K562 (cell line): ENCODE data around the gene ZC3H8. TPM values are rescaled to one million over a fixed set of nuclear protein-coding genes. Genes with fewer than 3 reads are reported as not detected.
A peak's percentile ranks its signal among the peaks of the same experiment; 100 is the strongest.

ENCODE experiments used
- ATAC-seq: fragments of 200-7000 bp; cut with Tn5 transposase; 3 replicates; pipeline ENCODE4 v1.9.1; 2020; ENCODE audit warnings: moderate library complexity
- BruUV-seq: library from RNA; stranded (reverse); fragments of 400-500 nt; replicated peaks from 2 replicates; lab custom pipeline; 2021; lab: Mats Ljungman, UMichigan
- CTCF ChIA-PET: fragments of 300-600 bp; formaldehyde crosslinking; extraction: SDS; loops from one replicate; lab custom pipeline; 2021; ENCODE audit warnings: low intra/inter-chr PET ratio; lab: Yijun Ruan, JAX
- POLR2A ChIA-PET: fragments of 300-600, 350-650 bp; sonication (Branson Sonifier 250); formaldehyde crosslinking; extraction: SDS; loops from one replicate; lab custom pipeline; 2021; ENCODE audit warnings: antibody characterized with exemption, inconsistent platforms; lab: Yijun Ruan, JAX
- DNase-seq, 4 experiments: peaks; one replicate each; pipeline versions ENCODE4 v3.0.0 to v3.0.0-alpha.2; 2011 to 2018; ENCODE audit warnings: low spot score in 3 of 4, mixed read lengths in 3 of 4; ENCODE audit errors: extremely low read depth in 1 of 4
- FAIRE-seq: peaks from 2 replicates; lab custom pipeline; 2011; peaks lifted over from hg19 to GRCh38; lab: Jason Lieb, UNC
- H2AFZ ChIP-seq: 2 replicates; pipeline ENCODE4 v1.6.0; 2011; ENCODE audit warnings: low read depth, low read length, control low read depth, inconsistent platforms
- H3K27ac ChIP-seq: fragments of 200-600 bp; 3 replicates; pipeline ENCODE4 v1.8.0; 2011; ENCODE audit warnings: low read depth, mild to moderate bottlenecking, control low read depth, inconsistent platforms, low read length, moderate library complexity, mixed read lengths; ENCODE audit errors: extremely low read depth
- H3K27me3 ChIP-seq, 2 experiments: fragments of 300-600 bp in 1 of 2; 2 replicates in 1 of 2; 3 replicates in 1 of 2; pipeline versions ENCODE4 v1.6.0 to v1.8.0; 2011; ENCODE audit warnings: inconsistent platforms in 2 of 2, low read length in 2 of 2, mild to moderate bottlenecking in 1 of 2, mixed read lengths in 1 of 2, moderate library complexity in 1 of 2; ENCODE audit not compliant: control insufficient read depth in 2 of 2, insufficient read depth in 2 of 2
- H3K36me3 ChIP-seq: fragments of 300-600 bp; 3 replicates; pipeline ENCODE4 v1.8.0; 2011; ENCODE audit warnings: mild to moderate bottlenecking, low read length, inconsistent platforms; ENCODE audit not compliant: control insufficient read depth, insufficient read depth
- H3K4me1 ChIP-seq, 2 experiments: fragments of 200-600 bp in 1 of 2; replicated peaks in 1 of 2; 2 replicates in 1 of 2; 3 replicates in 1 of 2; pipeline versions ENCODE4 v1.5.1 to v1.8.0; 2011; ENCODE audit warnings: inconsistent platforms in 2 of 2, low read length in 2 of 2, mild to moderate bottlenecking in 1 of 2, mixed read lengths in 1 of 2, moderate library complexity in 1 of 2; ENCODE audit not compliant: control insufficient read depth in 2 of 2, insufficient read depth in 2 of 2
- H3K4me2 ChIP-seq: 2 replicates; pipeline ENCODE4 v1.6.1; 2011; ENCODE audit warnings: low read length, control low read depth, inconsistent platforms, mixed read lengths; ENCODE audit not compliant: insufficient read depth
- H3K4me3 ChIP-seq: fragments of 200-600 bp; sonication (generic), shearing (Covaris generic); 2 replicates; pipeline ENCODE4 v1.5.1; 2016; ENCODE audit warnings: control low read depth, inconsistent platforms
- H3K79me2 ChIP-seq: fragments of 200-600 bp; 3 replicates; pipeline ENCODE4 v1.8.0; 2011; ENCODE audit warnings: low read length, inconsistent platforms; ENCODE audit not compliant: control insufficient read depth, insufficient read depth
- H3K9ac ChIP-seq, 2 experiments: 2 replicates each; pipeline versions ENCODE4 v1.6.0 to v1.6.1; 2011; ENCODE audit warnings: low read depth in 2 of 2, low read length in 2 of 2, control low read depth in 1 of 2, inconsistent platforms in 1 of 2, mild to moderate bottlenecking in 1 of 2, mixed read lengths in 1 of 2; ENCODE audit not compliant: insufficient read depth in 1 of 2
- H3K9me1 ChIP-seq: one replicate; pipeline ENCODE4 v1.6.0; 2011; ENCODE audit warnings: inconsistent platforms, mild to moderate bottlenecking, low read length, moderate library complexity; ENCODE audit not compliant: control insufficient read depth, insufficient read depth
- H3K9me3 ChIP-seq: replicated peaks from 2 replicates; pipeline ENCODE4 v1.5.1; 2011; ENCODE audit warnings: low read depth, low read length, inconsistent platforms; ENCODE audit not compliant: control insufficient read depth, insufficient read depth
- H4K20me1 ChIP-seq: replicated peaks from 2 replicates; pipeline ENCODE4 v1.6.1; 2011; ENCODE audit warnings: low read length, inconsistent platforms, mixed read lengths; ENCODE audit not compliant: control insufficient read depth, insufficient read depth
- CREB1 ChIP-seq, 2 experiments: sonication (generic) in 1 of 2; formaldehyde crosslinking in 1 of 2; IDR thresholded peaks; 2 replicates each; pipeline versions ENCODE4 v1.6.1 to v1.8.0; 2012 to 2022; ENCODE audit warnings: inconsistent platforms in 1 of 2, mild to moderate bottlenecking in 1 of 2, missing genetic modification reagents in 1 of 2, moderate library complexity in 1 of 2
- CSDE1 ChIP-seq, 2 experiments: fragments of 450-650 bp; IDR thresholded peaks; 2 replicates each; pipeline ENCODE4 v1.6.1; 2016; ENCODE audit warnings: mild to moderate bottlenecking in 1 of 2
- DPF2 ChIP-seq: fragments of 450-650 bp; IDR thresholded peaks from 2 replicates; pipeline ENCODE4 v1.6.1; 2016
- E2F4 ChIP-seq: sonication (generic); formaldehyde crosslinking; IDR thresholded peaks from 2 replicates; pipeline ENCODE4 v1.8.0; 2022; ENCODE audit warnings: mild to moderate bottlenecking, low read depth, missing genetic modification reagents
- HMGN3 ChIP-seq: IDR thresholded peaks from 2 replicates; pipeline ENCODE4 v1.6.1; 2011; ENCODE audit warnings: borderline replicate concordance, low read depth, mild to moderate bottlenecking, mixed read lengths, low read length; ENCODE audit not compliant: insufficient read length; ENCODE audit errors: extremely low read depth
- MAZ ChIP-seq, 2 experiments: fragments of 450-650 bp in 1 of 2; sonication (generic) in 1 of 2; formaldehyde crosslinking; IDR thresholded peaks in 1 of 2; conservative IDR thresholded peaks in 1 of 2; 2 replicates each; pipeline versions ENCODE4 v1.4.0 to v1.5.0; 2020; ENCODE audit warnings: mild to moderate bottlenecking in 1 of 2, missing genetic modification reagents in 1 of 2
- MBD2 ChIP-seq: sonication (generic); IDR thresholded peaks from 2 replicates; pipeline ENCODE4 v1.6.1; 2016; ENCODE audit warnings: low read depth, borderline replicate concordance
- MITF ChIP-seq: IDR thresholded peaks from 2 replicates; pipeline ENCODE4 v1.6.1; 2014; ENCODE audit warnings: antibody characterized with exemption
- NONO ChIP-seq, 2 experiments: fragments of 200-400 bp in 1 of 2; fragments of 450-650 bp in 1 of 2; formaldehyde crosslinking in 1 of 2; IDR thresholded peaks; 2 replicates each; pipeline ENCODE4 v1.6.1; 2017; ENCODE audit warnings: low read depth in 2 of 2, mild to moderate bottlenecking in 2 of 2, moderate library complexity in 2 of 2, low read length in 1 of 2
- NR3C1 ChIP-seq: sonication (generic); formaldehyde crosslinking; IDR thresholded peaks from 2 replicates; pipeline ENCODE4 v1.8.1; 2022; ENCODE audit warnings: missing genetic modification reagents
- SMAD1 ChIP-seq: fragments of 150-350 bp; IDR thresholded peaks from 2 replicates; pipeline ENCODE4 v1.6.1; 2014; ENCODE audit warnings: low read length, low read depth; ENCODE audit not compliant: partially characterized antibody
- TAL1 ChIP-seq: fragments of 450-650 bp; IDR thresholded peaks from 2 replicates; pipeline ENCODE4 v1.6.1; 2016; ENCODE audit warnings: mild to moderate bottlenecking
- USF2 ChIP-seq: sonication (generic); formaldehyde crosslinking; IDR thresholded peaks from 2 replicates; pipeline ENCODE4 v1.5.0; 2020; ENCODE audit warnings: missing genetic modification reagents
- ZFP1 ChIP-seq: fragments of 450-650 bp; formaldehyde crosslinking; IDR thresholded peaks from 2 replicates; pipeline ENCODE4 v1.4.0; 2020; ENCODE audit warnings: mild to moderate bottlenecking, mixed read lengths
- WGBS: fragments of 100-300 bp; shearing (Covaris generic); methylation state at CpG from one replicate; pipeline ENCODE4 v1.1.6; 2016; ENCODE audit warnings: low coverage, mixed read lengths; ENCODE audit not compliant: insufficient coverage; ENCODE audit errors: missing lambda C conversion rate; 5-methylcytosine and 5-hydroxymethylcytosine counted together
- in situ Hi-C: fragments of 300-500 bp; cut with MboI; formaldehyde crosslinking; loops from 4 replicates; pipeline ENCODE4 v1.15.0; 2018; ENCODE audit warnings: inconsistent platforms, mixed read lengths
- intact Hi-C: fragments of 100-400 bp; cut with micrococcal nuclease; formaldehyde crosslinking; loops from 2 replicates; pipeline ENCODE4 v1.14.2; 2022
- polyA plus RNA-seq, 8 experiments: library from polyadenylated mRNA; depleted of rRNA in 4 of 8; stranded (reverse) in 5 of 8; unstranded in 3 of 8; fragments of >200 nt; fragmentation: Nextera tagmentation in 2 of 8; fragmentation: Illumina TruSeq in 1 of 8; extraction: Ambion mirVana in 2 of 8; extraction: Trizol in 1 of 8; gene quantifications; 2 replicates each; pipeline versions ENCODE4 v1.2.1 to v1.2.3, GENCODE V29; 2011 to 2014; ENCODE audit warnings: inconsistent platforms in 1 of 8, missing spikeins in 1 of 8
- total RNA-seq, 7 experiments: library from RNA; depleted of rRNA in 6 of 7; stranded (reverse); fragments of >200 nt in 6 of 7; fragmentation: Illumina TruSeq in 2 of 7; extraction: Trizol in 2 of 7; gene quantifications; 2 replicates each; pipeline versions ENCODE4 v1.2.1 to v1.2.3, GENCODE V29; 2011 to 2021; ENCODE audit warnings: low replicate concordance in 1 of 7

Gene ZC3H8
- total and polyA plus RNA-seq, 9 of the 15 experiments (the other 6 are each of a cell fraction or from before 2014, with no cell fraction given), result 11.6 to 41.5 (median 27.5) TPM

GRCh38 chr2:112220186-112220585, 34.7 kb downstream of the ZC3H8 start:
- H3K4me2 ChIP-seq, result no peak overlapping the region
- H3K4me3 ChIP-seq, result no peak overlapping the region
- H3K27ac ChIP-seq, result no peak overlapping the region
- BruUV-seq, result no TSS peak
- H3K79me2 ChIP-seq, result no peaks in the 10 kb centered on the region
- no peak overlapping the region for H3K9ac ChIP-seq
- WGBS, result 96% methylated on average over 3 of the region's 3 CpGs
- POLR2A ChIA-PET, result no interaction called here
- no peak overlapping the region for H2AFZ ChIP-seq
- intact Hi-C loops, result no loop called here
- H3K36me3 ChIP-seq, result peaks cover 37% of the 10 kb centered on the region; the same call in 2 of the 3 replicates
- TF ChIP-seq ZFP1 (CRISPR knock-in tag), result peak; percentile 66; the same call in 1 of the 2 replicates
- no peak for TF ChIP-seq TAL1
- CTCF ChIA-PET, result no interaction called here
- H3K27me3 ChIP-seq, result no peaks in the 10 kb centered on the region
- no peak for DNase-seq
- H3K9me1 ChIP-seq, result no peaks in the 10 kb centered on the region
- no peak for ATAC-seq
- in situ Hi-C loops, result no loop called here
- no peaks in the 10 kb centered on the region for H3K4me1 ChIP-seq
- H4K20me1 ChIP-seq, result no peaks in the 10 kb centered on the region
- no peaks in the 10 kb centered on the region; the same call in 1 of the 2 replicates for H3K9me3 ChIP-seq
- no peak for FAIRE-seq

- Histone ChIP-seq H3K36me3 (peaks cover 41% of the 10 kb centered on the region; the same call in 2 of the 3 replicates), H3K9me1 (no peaks in the 10 kb centered on the region), H3K4me1 (no peaks in the 10 kb centered on the region), H2AFZ (no peak overlapping the region), H3K79me2 (no peaks in the 10 kb centered on the region), H3K4me2 (no peak overlapping the region), H3K9ac (no peak overlapping the region), H3K9me3 (no peaks in the 10 kb centered on the region; the same call in 1 of the 2 replicates), H3K27me3 (no peaks in the 10 kb centered on the region), H4K20me1 (no peaks in the 10 kb centered on the region)
- no TSS peak for BruUV-seq
- ATAC-seq, result no peak
- intact Hi-C loops, result no loop called here
- POLR2A ChIA-PET, result no interaction called here
- in situ Hi-C loops, result no loop called here
- no peak for FAIRE-seq
- TF ChIP-seq HMGN3 (no peak), MBD2 (no peak), MAZ (CRISPR knock-in tag; conservative IDR thresholded peaks at IDR 0.05 in 1 of 2, IDR thresholded peaks at IDR 0.05 in 1 of 2) (no peak), MITF (no peak), CSDE1 (IDR thresholded peaks at IDR 0.05) (no peak), NONO (IDR thresholded peaks at IDR 0.05; ENCODE audit: low read depth in 2 of 2, low read length in 1 of 2) (no peak), USF2 (CRISPR knock-in tag) (no peak), NR3C1 (no peak), CREB1 (IDR thresholded peaks at IDR 0.05) (no peak), CREB1 (CRISPR knock-in tag; IDR thresholded peaks at IDR 0.05) (no peak), DPF2 (no peak), SMAD1 (no peak), E2F4 (no peak)
- TF ChIP-seq, all 486 proteins: peak for 0
- Histone ChIP-seq H3K4me3 (no peak overlapping the region), H3K27ac (no peak overlapping the region)
- no peak for DNase-seq
- CTCF ChIA-PET, result no interaction called here
Observed at GRCh38 chr2:112217854-112218253, 37.0 kb downstream of the ZC3H8 start.
